Stimulated activated naive B cell treated with anti-CD40 and anti-IgM and Interleukin-4, amounts not matched to agents 10 μg/mL and 1 μg/mL and 100 μg/mL, for 72 hours (primary cell): ENCODE data around the gene ZNF804B.

Experiments used
- ATAC-seq, 2 donors: fragments of 150-1000 bp; cut with Tn5 transposase; replicated peaks; 2 replicates each; pipeline ENCODE4 v1.10.0; 2021; ENCODE audit warnings: moderate library complexity in 1 of 2
- DNase-seq: peaks from one replicate; pipeline ENCODE4 v3.0.0; 2021
- H3K27ac Mint-ChIP-seq: one replicate; pipeline ENCODE4 v1.8.0; 2022; ENCODE audit warnings: mild to moderate bottlenecking, mixed read lengths
- H3K27me3 Mint-ChIP-seq, 2 donors: one replicate each; pipeline ENCODE4 v1.8.0; 2022; ENCODE audit warnings: mixed read lengths in 2 of 2
- H3K36me3 Mint-ChIP-seq, 2 donors: one replicate each; pipeline ENCODE4 v1.8.0; 2022; ENCODE audit warnings: mixed read lengths in 2 of 2, mild to moderate bottlenecking in 1 of 2
- H3K4me1 Mint-ChIP-seq, 2 donors: one replicate each; pipeline ENCODE4 v1.8.0; 2022; ENCODE audit warnings: mixed read lengths in 2 of 2, mild to moderate bottlenecking in 1 of 2
- H3K4me3 Mint-ChIP-seq, 2 donors: one replicate each; pipeline ENCODE4 v1.8.0; 2022; ENCODE audit warnings: mild to moderate bottlenecking in 2 of 2, mixed read lengths in 2 of 2, moderate library complexity in 1 of 2
- H3K9me3 Mint-ChIP-seq, 2 donors: one replicate each; pipeline ENCODE4 v1.8.0; 2022; ENCODE audit warnings: mixed read lengths in 2 of 2, mild to moderate bottlenecking in 1 of 2

The ZNF804B gene

DNA sequence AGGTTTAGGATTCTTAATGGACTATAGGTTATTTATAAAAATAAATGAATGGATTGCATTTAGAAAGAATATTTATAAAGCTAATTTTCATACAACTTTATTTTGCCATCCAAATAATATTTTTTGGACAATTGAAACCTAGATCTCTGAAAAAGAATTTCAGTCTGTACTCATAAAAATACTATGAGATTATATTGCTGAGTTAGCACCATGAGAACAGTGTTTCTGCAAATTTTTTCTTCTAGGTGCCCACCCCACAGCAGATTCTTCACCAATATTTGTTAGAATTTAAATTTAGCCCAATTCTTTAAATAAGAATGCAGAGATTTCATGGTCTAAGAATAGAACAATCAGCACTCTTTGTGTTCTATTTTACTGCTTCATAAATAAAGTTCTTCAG lies 121.6 kb downstream of the ZNF804B start:
- ATAC-seq (no peak), DNase-seq (no peak)
- H3K36me3 Mint-ChIP-seq, result no peaks in the 10 kb centered on the region
- H3K9me3 Mint-ChIP-seq, result peaks cover 0 to 3% of the 10 kb centered on the region in 2 donors
- H3K4me3 Mint-ChIP-seq, result no peak overlapping the region
- no peaks in the 10 kb centered on the region for H3K27me3 Mint-ChIP-seq
- no peak overlapping the region for H3K27ac Mint-ChIP-seq
- H3K4me1 Mint-ChIP-seq, result no peaks in the 10 kb centered on the region

DNA sequence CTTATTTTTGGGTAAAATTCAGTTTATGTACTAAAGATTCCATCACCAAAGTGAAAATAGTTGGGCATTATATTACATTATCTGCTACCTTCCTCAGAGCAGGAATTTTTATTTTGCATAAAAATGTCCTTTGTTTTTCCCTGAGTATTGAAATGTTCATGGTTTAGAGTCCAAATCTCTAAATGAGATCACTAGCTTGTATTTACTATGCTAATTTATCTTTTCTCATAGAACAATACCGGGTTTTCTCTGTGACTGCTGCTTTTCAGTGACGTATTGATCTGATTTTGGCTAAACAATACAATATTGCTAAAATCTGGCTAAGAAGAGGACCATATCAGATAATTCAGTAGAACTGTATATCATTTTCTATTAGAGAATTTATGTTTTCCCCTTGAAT lies 125.6 kb downstream of the ZNF804B start:
- Mint-ChIP-seq H3K27me3 (no peaks in the 10 kb centered on the region), H3K4me3 (no peak overlapping the region), H3K27ac (no peak overlapping the region), H3K36me3 (no peaks in the 10 kb centered on the region), H3K4me1 (no peaks in the 10 kb centered on the region), H3K9me3 (peaks cover 0 to 3% of the 10 kb centered on the region in 2 donors)
- ATAC-seq (no peak), DNase-seq (no peak)

DNA sequence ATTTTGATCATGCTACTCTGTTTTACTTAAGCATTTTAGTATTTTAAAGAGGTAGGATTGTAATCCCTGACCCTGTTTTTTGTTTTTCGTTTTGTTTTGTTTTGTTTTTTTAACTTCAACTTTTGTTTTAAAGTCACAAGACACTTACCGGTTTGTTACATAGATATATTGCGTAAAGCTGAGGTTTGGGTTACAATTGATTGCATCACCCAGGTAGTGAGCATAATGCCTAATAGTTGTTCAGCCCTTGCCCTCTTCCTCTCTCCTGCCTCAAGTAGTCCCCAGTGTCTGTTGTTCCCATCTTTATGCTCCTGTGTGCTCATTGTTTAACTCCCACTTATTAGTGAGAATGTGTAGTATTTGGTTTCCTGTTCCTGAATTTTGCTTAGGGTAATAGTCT lies 129.2 kb downstream of the ZNF804B start:
- no peak overlapping the region for H3K27ac Mint-ChIP-seq
- no peaks in the 10 kb centered on the region for H3K27me3 Mint-ChIP-seq
- H3K9me3 Mint-ChIP-seq, result no peaks in the 10 kb centered on the region
- no peaks in the 10 kb centered on the region for H3K4me1 Mint-ChIP-seq
- no peaks in the 10 kb centered on the region for H3K36me3 Mint-ChIP-seq
- no peak overlapping the region for H3K4me3 Mint-ChIP-seq
- no peak for ATAC-seq
- DNase-seq, result no peak

DNA sequence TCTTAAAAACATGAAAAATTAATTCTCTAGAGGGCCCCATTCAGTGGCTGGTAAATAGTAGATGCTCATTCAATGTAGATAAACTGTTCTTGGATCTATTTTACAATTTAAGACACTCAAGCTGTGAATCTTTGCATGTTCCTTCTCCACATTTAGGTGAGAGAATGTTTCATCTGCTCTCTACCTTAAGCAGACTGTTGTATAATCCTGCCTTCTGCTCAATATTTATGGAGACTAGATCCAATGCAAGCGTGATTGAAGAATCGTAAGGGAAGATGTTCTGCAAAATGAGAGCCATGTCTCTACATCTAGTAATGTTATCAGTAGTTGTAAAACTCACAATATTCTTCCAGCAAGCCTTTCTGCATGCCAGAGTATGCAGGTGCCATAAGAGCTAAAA lies 151.0 kb downstream of the ZNF804B start:
- H3K4me1 Mint-ChIP-seq, result no peaks in the 10 kb centered on the region
- H3K27me3 Mint-ChIP-seq, result no peaks in the 10 kb centered on the region
- no peaks in the 10 kb centered on the region for H3K36me3 Mint-ChIP-seq
- no peak for DNase-seq
- ATAC-seq, result no peak
- H3K9me3 Mint-ChIP-seq, result no peaks in the 10 kb centered on the region
- H3K4me3 Mint-ChIP-seq, result no peak overlapping the region
- no peak overlapping the region for H3K27ac Mint-ChIP-seq

DNA sequence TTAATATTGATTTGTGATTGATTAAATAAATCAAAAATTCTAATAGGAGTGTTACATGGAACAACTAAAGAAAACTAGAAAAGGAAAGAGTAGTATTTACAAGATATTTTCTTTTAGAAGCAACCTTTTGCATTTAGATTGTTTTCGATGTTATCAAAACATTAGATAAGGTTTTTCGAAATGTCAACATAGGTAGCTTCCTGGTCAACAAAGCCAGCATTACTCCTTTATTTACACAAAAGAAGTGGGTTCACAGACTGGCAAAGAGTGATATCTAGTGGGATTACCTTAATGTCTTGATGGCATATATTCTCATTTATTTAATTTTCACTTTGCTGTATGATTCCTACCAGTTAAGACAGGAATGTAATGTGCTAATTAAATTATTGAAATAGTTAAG lies 153.4 kb downstream of the ZNF804B start:
- DNase-seq, result no peak
- no peaks in the 10 kb centered on the region for H3K27me3 Mint-ChIP-seq
- ATAC-seq, result no peak
- H3K27ac Mint-ChIP-seq, result no peak overlapping the region
- H3K4me3 Mint-ChIP-seq, result no peak overlapping the region
- no peaks in the 10 kb centered on the region for H3K9me3 Mint-ChIP-seq
- H3K36me3 Mint-ChIP-seq, result no peaks in the 10 kb centered on the region
- no peaks in the 10 kb centered on the region for H3K4me1 Mint-ChIP-seq

DNA sequence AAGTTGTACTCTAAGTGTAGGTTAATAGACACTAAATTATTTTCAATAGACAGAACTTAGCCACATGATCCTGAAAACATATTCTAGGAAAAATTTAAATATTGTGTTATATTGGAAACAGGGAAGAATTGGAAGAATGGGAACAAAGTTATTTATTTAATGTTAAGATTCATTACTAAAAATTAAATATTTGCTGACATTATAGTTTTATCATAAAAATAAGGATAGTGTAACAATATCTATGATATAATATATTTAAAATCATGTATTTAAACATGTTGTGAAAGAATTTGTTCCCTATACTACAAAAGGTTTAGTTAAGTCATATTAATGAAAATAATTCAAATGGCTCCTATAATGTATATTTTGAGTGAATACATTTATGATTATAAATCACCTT lies 156.1 kb downstream of the ZNF804B start:
- Mint-ChIP-seq H3K27me3 (no peaks in the 10 kb centered on the region), H3K4me3 (no peak overlapping the region), H3K9me3 (no peaks in the 10 kb centered on the region), H3K4me1 (no peaks in the 10 kb centered on the region), H3K36me3 (no peaks in the 10 kb centered on the region), H3K27ac (no peak overlapping the region)
- no peak for ATAC-seq
- DNase-seq, result no peak

DNA sequence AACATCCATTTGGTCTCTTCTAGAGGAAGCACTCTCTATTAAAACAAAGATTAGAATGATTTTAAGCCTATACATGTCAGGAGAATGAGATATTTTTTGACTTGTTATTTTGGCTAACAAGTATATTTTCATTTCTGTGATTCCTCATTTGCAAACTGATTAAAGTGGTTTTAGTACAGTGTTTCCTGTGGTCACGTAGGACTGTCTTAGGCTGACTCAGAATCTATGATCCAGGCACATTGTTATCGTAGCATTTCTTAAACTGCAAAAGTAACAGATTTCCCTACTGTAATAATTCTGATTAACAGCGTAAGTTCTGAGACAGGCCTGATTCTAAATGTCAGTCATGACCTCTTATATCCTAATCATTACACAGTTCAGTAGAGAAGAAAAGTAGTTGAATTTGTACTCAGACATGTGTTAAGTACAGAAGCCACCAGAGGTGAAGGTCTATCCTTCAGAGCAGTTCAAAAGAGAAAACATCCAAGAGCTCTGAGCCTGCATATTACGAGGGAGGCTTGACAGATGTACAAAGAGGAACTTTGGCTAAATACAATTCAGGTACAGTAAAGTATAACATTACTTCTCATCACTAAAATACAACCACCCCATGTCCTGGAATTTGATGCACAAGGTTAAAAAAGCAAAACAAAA lies 160.1 kb downstream of the ZNF804B start:
- ATAC-seq (no peak), DNase-seq (no peak)
- H3K4me1 Mint-ChIP-seq, result no peaks in the 10 kb centered on the region
- no peaks in the 10 kb centered on the region for H3K27me3 Mint-ChIP-seq
- H3K27ac Mint-ChIP-seq, result no peak overlapping the region
- H3K4me3 Mint-ChIP-seq, result no peak overlapping the region
- no peaks in the 10 kb centered on the region for H3K36me3 Mint-ChIP-seq
- H3K9me3 Mint-ChIP-seq, result no peaks in the 10 kb centered on the region

DNA sequence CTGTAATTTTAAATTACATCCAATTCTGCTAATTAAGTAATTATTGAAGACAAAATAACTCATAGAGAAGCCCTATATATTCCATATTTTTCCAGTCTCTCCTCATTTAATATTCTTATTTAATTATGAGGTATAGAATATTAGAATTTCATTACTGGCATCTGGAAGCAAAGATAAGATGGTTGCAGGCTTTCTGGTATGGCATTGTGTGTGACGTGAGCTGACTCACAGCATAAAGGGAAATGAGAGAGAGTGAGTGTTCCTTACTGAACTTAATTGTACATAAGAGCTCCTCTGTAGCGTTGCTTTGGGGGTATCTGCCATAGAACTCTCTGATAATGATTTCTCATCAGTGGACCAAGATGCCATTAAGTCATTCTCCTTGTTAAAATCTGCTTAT lies 163.4 kb downstream of the ZNF804B start:
- Mint-ChIP-seq H3K9me3 (no peaks in the 10 kb centered on the region), H3K36me3 (no peaks in the 10 kb centered on the region), H3K4me1 (no peaks in the 10 kb centered on the region), H3K4me3 (no peak overlapping the region), H3K27me3 (no peaks in the 10 kb centered on the region), H3K27ac (no peak overlapping the region)
- DNase-seq (no peak), ATAC-seq (no peak)

DNA sequence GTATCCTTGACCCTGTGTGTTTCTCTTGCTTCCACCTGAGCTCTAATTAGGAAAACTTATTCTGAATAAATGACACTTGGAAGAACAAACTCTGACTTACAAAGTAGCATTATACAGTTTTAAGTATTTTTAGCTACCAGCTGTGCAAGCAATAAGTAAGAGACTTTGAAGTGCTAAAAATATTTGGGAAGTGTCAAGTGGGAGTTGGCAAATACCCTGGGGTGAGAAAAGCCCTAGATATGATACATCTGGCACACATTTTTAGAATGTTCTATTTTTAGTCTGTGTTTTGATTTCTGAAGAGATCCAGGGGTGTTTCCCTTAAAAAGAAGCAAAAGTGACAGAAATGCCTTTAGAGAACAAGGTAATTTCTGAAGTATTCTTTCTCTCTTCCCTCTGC lies 168.8 kb downstream of the ZNF804B start:
- Mint-ChIP-seq H3K36me3 (no peaks in the 10 kb centered on the region), H3K4me1 (no peaks in the 10 kb centered on the region), H3K9me3 (no peaks in the 10 kb centered on the region), H3K27me3 (no peaks in the 10 kb centered on the region), H3K27ac (no peak overlapping the region), H3K4me3 (no peak overlapping the region)
- DNase-seq (no peak), ATAC-seq (no peak)

DNA sequence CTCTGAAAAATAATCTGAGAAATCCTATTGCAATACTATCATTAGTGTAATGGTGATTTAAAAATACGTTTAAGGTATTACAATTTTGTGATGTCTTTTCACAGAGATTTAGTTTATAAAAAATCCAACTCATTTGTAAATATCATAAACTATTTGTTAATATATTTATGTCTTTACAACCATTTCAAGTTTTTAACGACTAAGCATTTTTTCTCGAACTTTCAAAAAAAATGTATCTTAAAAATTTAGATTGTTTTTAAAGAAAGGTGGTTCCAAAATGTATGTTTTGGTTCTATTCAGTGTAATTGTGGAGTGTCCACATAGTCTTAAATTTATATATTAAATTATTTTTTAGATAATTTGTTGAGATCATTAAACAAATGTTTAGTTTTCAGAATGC lies 170.2 kb downstream of the ZNF804B start:
- Mint-ChIP-seq H3K36me3 (no peaks in the 10 kb centered on the region), H3K4me3 (no peak overlapping the region), H3K27me3 (no peaks in the 10 kb centered on the region), H3K9me3 (peaks cover 0 to 3% of the 10 kb centered on the region in 2 donors), H3K27ac (no peak overlapping the region), H3K4me1 (no peaks in the 10 kb centered on the region)
- no peak for ATAC-seq
- no peak for DNase-seq

DNA sequence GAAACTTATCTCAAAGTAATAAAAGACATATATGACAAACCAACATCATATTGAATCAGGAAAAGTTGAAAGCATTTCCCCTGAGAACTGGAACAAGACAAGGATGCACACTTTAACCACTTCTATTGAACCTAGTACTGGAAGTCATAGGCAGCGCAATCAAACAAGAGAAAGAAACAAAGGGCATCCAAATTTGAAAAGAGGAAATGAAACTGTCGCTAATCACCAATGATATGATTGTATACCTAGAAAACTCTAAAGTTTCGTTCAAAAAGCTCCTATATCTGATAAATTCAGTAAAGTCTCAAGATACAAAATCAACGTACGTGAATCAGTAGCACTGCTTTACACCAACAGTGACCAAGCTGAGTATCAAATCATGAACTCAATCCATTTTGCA lies 173.8 kb downstream of the ZNF804B start:
- no peaks in the 10 kb centered on the region for H3K27me3 Mint-ChIP-seq
- no peak overlapping the region for H3K27ac Mint-ChIP-seq
- no peaks in the 10 kb centered on the region for H3K4me1 Mint-ChIP-seq
- H3K36me3 Mint-ChIP-seq, result no peaks in the 10 kb centered on the region
- no peak overlapping the region for H3K4me3 Mint-ChIP-seq
- ATAC-seq (no peak), DNase-seq (no peak)
- H3K9me3 Mint-ChIP-seq, result peaks cover 4 to 5% of the 10 kb centered on the region in 2 donors

DNA sequence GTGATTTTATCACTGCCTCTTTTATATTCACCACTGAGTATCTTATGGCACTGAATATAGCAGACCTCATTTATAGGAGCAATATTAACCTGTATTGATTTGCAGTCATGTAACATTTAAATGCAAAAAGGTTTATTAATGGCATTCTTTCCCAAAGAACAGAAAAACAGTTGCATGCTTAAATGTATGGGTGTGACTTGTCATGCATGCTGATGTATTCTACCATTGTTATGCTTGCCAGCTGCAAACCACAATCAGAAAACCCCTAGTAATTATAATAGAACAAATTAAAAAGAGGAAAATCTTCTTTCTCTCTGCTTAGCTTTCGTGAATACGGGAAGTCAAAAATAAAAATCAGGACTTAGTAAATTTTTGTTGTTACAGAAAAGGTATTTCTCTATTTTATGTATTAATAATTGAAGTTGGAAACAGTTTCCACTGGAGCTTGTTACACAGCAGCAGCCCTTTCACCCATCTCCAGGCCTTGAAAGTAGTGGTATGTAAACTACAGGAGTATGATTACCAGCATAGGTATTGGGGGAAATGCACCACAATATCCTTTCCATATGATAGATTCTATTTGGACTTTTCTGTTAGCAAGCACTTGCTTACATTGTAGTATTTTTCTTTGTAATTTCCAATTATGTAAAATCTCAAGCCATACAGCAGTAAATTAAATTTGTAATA lies 183.5 kb downstream of the ZNF804B start:
- no peaks in the 10 kb centered on the region for H3K36me3 Mint-ChIP-seq
- DNase-seq, result no peak
- ATAC-seq, result no peak
- no peaks in the 10 kb centered on the region for H3K27me3 Mint-ChIP-seq
- no peaks in the 10 kb centered on the region for H3K4me1 Mint-ChIP-seq
- H3K27ac Mint-ChIP-seq, result no peak overlapping the region
- no peak overlapping the region for H3K4me3 Mint-ChIP-seq
- H3K9me3 Mint-ChIP-seq, result peaks cover 4 to 11% of the 10 kb centered on the region in 2 donors

DNA sequence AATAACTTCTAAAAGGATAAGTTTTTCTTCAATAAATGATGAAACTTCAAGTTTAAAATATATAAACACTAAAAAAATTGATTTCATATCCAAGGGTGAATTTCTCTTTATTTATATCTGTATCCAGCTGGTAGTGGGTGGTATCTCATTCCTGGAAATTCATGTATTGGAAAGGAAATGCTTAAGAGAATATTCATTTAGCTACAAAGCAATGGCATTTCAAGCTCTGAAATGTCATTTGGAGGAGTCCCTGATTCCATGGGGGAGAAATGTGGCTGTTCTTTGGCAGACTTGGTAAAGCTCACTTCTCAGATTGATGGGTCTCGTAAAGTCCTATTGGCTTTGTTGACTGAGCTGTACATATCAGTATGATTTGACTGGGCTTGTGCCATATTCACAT lies 192.3 kb downstream of the ZNF804B start:
- Mint-ChIP-seq H3K4me3 (no peak overlapping the region), H3K9me3 (no peaks in the 10 kb centered on the region), H3K4me1 (no peaks in the 10 kb centered on the region), H3K27me3 (no peaks in the 10 kb centered on the region), H3K36me3 (no peaks in the 10 kb centered on the region), H3K27ac (no peak overlapping the region)
- DNase-seq (no peak), ATAC-seq (no peak)

DNA sequence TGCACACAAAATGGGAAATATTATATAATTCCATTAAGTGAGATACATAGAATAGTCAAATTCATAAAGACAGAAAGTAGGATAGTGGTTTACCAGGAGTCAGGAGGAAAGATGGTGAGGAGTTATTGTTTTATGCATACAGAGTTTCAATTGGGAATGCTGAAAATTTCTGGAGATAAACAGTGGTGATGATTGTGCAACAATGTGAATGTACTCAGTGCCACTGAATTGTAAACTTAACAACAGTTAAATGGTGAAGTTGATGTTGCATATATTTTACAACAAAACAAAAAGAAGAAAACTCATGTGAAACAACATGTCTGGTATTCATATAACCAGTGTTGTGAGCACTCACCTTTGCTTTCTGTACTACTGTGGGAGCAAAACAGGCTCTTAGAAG lies 204.9 kb downstream of the ZNF804B start:
- Mint-ChIP-seq H3K9me3 (peaks cover 0 to 6% of the 10 kb centered on the region in 2 donors), H3K27ac (no peak overlapping the region), H3K36me3 (no peaks in the 10 kb centered on the region), H3K4me1 (no peaks in the 10 kb centered on the region), H3K4me3 (no peak overlapping the region), H3K27me3 (no peaks in the 10 kb centered on the region)
- no peak for ATAC-seq
- DNase-seq, result no peak

DNA sequence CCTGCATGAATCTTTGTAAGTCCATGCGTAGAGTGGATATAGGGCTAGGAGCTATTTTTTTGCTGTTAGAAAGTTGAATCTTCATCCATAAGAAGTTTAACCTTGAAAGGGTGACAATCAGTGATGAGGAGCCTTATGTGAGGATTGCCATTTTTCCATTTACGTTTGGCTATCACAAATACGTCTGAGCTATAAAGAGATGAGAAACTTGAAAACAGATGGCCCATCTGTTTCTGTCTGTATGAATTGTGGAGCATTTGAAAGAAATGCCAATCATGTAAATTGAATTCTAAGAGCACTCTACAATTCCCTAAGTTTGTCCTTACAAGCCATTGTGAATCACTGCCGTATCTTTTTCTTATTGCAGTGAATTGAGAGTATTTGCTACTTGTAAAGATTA lies 205.9 kb downstream of the ZNF804B start:
- DNase-seq (no peak), ATAC-seq (no peak)
- H3K4me1 Mint-ChIP-seq, result no peaks in the 10 kb centered on the region
- no peaks in the 10 kb centered on the region for H3K27me3 Mint-ChIP-seq
- H3K36me3 Mint-ChIP-seq, result no peaks in the 10 kb centered on the region
- peaks cover 0 to 6% of the 10 kb centered on the region in 2 donors for H3K9me3 Mint-ChIP-seq
- H3K4me3 Mint-ChIP-seq, result no peak overlapping the region
- H3K27ac Mint-ChIP-seq, result no peak overlapping the region
